ENCODE measurements around the gene OR13C5.

Gene OR13C5

DNA sequence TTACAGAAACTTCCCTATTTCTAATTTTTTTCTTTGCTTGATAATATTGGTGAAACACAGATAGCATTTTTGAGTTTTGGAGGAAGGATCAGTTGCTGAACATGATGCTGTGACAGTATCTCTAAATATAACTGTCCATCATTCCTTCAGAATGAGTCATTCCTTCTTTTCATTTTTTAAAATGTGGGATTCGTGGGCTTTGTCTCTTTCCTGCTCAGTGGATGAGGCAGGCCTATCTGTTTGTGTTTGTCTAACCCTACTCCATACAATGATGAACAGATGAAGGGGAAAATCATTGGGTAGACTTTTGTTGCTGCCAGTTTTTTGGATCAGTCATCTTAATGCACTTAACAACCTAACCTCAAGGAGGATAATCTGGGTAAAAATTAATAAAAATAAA, 46.0 kb downstream of the OR13C5 start:
- DNase-seq (ENCODE audit: low read depth in 2 of 2, low spot score in 1 of 2), result no peak
